Astrocyte (in vitro differentiated cells and primary cell): ENCODE data around the gene ATP13A2.

ENCODE experiments used
- EZH2 ChIP-seq: IDR thresholded peaks from 2 replicates; pipeline ENCODE4 v1.6.1; 2012; ENCODE audit warnings: mild to moderate bottlenecking, low read length, inconsistent platforms; ENCODE audit not compliant: insufficient read depth
- TF ChIP-seq, protein P1 (sequence below): IDR thresholded peaks from 2 replicates; pipeline ENCODE4 v1.5.1; 2011; ENCODE audit warnings: low read depth, mild to moderate bottlenecking, inconsistent platforms, low read length, moderate library complexity; ENCODE audit not compliant: insufficient read depth

DNA sequence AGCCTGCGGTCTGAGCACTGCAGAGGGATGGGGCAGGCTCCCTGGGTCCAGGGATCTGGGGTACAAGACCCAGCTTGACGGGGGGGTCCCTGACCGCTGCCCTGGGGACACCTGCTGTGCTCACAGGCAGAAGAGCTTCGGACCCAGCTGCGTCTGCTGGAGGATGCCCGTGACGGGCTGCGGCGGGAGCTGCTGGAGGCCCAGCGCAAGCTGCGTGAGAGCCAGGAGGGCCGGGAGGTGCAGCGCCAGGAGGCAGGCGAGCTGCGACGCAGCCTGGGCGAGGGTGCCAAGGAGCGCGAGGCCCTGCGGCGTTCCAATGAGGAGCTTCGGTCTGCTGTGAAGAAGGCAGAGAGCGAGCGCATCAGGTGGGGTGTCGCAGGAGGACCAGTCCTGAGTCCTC lies 56.5 kb downstream of the ATP13A2 start:
- TF ChIP-seq, protein P1, sequence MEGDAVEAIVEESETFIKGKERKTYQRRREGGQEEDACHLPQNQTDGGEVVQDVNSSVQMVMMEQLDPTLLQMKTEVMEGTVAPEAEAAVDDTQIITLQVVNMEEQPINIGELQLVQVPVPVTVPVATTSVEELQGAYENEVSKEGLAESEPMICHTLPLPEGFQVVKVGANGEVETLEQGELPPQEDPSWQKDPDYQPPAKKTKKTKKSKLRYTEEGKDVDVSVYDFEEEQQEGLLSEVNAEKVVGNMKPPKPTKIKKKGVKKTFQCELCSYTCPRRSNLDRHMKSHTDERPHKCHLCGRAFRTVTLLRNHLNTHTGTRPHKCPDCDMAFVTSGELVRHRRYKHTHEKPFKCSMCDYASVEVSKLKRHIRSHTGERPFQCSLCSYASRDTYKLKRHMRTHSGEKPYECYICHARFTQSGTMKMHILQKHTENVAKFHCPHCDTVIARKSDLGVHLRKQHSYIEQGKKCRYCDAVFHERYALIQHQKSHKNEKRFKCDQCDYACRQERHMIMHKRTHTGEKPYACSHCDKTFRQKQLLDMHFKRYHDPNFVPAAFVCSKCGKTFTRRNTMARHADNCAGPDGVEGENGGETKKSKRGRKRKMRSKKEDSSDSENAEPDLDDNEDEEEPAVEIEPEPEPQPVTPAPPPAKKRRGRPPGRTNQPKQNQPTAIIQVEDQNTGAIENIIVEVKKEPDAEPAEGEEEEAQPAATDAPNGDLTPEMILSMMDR, result no peak
- TF ChIP-seq EZH2, result no peak
